ENCODE measurements around the gene HPS4.

DNA sequence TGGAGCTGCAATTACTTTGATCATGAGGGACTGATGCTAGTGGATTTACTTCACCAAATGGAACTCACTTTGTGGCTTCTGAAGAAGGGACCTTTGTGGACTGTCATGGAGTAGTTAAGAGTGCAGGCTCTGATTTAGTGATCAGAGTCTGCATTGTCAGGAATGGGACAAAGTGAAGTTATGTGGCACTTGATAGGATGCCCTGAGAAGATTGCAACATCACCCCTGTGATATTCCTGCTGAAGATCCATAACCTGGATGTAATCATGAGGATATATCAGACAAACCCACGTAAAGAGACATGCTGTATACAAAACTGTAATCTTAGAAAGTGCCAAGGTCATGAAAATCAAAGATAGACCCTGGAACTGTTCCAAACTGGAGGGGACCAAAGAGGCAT, 30.3 kb upstream of the HPS4 start:
- no peak for TF ChIP-seq POLR2AphosphoS5 (IDR thresholded peaks at IDR 0.05; ENCODE audit: low read depth, low read length)
- TF ChIP-seq, protein P1, sequence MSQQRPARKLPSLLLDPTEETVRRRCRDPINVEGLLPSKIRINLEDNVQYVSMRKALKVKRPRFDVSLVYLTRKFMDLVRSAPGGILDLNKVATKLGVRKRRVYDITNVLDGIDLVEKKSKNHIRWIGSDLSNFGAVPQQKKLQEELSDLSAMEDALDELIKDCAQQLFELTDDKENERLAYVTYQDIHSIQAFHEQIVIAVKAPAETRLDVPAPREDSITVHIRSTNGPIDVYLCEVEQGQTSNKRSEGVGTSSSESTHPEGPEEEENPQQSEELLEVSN (IDR thresholded peaks at IDR 0.05) = no peak
- TF ChIP-seq POLR2A (IDR thresholded peaks at IDR 0.05; ENCODE audit: control extremely low read depth in 1 of 2, low read depth in 2 of 2, low read length in 2 of 2) = no peak
- no peak for TF ChIP-seq CHD2 (IDR thresholded peaks at IDR 0.05; ENCODE audit: low read length)

Data from H1 (cell line).